Kidney (tissue), 14 donors: ENCODE results near the gene GPX3. TPM values are rescaled to one million over a fixed set of nuclear protein-coding genes. Genes with fewer than 3 reads are reported as not detected.

Experiments used
- DNase-seq, 5 donors: peaks; one replicate each; pipeline ENCODE4 v3.0.0-alpha.2; 2013 to 2020
- FAIRE-seq: peaks from 2 replicates; lab custom pipeline; 2012; peaks lifted over from hg19 to GRCh38; lab: Jason Lieb, UNC
- H3K27ac ChIP-seq, 2 donors: one replicate each; pipeline ENCODE4 v1.7.0; 2013; ENCODE audit warnings: low read depth in 2 of 2, low read length in 2 of 2, inconsistent platforms in 1 of 2
- H3K27me3 ChIP-seq: one replicate; pipeline ENCODE4 v1.7.1; 2013; ENCODE audit warnings: low read length, inconsistent platforms; ENCODE audit not compliant: control insufficient read depth, insufficient read depth
- H3K36me3 ChIP-seq, 3 donors: one replicate each; pipeline versions ENCODE4 v1.7.0 to v1.7.1; 2013; ENCODE audit warnings: low read length in 3 of 3, control low read depth in 1 of 3, inconsistent platforms in 1 of 3; ENCODE audit not compliant: insufficient read depth in 3 of 3, control insufficient read depth in 2 of 3
- H3K4me1 ChIP-seq, 3 donors: one replicate each; pipeline versions ENCODE4 v1.7.0 to v1.7.1; 2013; ENCODE audit warnings: low read length in 3 of 3, inconsistent platforms in 1 of 3, low read depth in 1 of 3; ENCODE audit not compliant: control insufficient read depth in 2 of 3, insufficient read depth in 2 of 3
- H3K4me3 ChIP-seq, 3 donors: one replicate each; pipeline versions ENCODE4 v1.7.0 to v1.8.1; 2013; ENCODE audit warnings: low read length in 3 of 3, control low read depth in 1 of 3, inconsistent platforms in 1 of 3
- H3K9ac ChIP-seq, 3 donors: one replicate each; pipeline versions ENCODE4 v1.7.0 to v1.7.1; 2013; ENCODE audit warnings: low read length in 3 of 3, control low read depth in 1 of 3, inconsistent platforms in 1 of 3
- H3K9me3 ChIP-seq, 3 donors: one replicate each; pipeline versions ENCODE4 v1.7.0 to v1.7.1; 2013; ENCODE audit warnings: low read length in 3 of 3, control low read depth in 1 of 3, inconsistent platforms in 1 of 3; ENCODE audit not compliant: control insufficient read depth in 2 of 3, insufficient read depth in 1 of 3
- CTCF ChIP-seq: IDR thresholded peaks from 3 replicates; pipeline ENCODE4 v1.5.1; 2012; ENCODE audit warnings: mild to moderate bottlenecking, moderate library complexity, borderline replicate concordance; ENCODE audit not compliant: insufficient read depth; ENCODE audit errors: extremely low read depth
- intact Hi-C: fragments of 100-400 bp; cut with DNase I; formaldehyde crosslinking; loops from one replicate; pipeline ENCODE4 v1.11.1; 2022
- polyA plus RNA-seq: library from polyadenylated mRNA; stranded (reverse); fragments of 350-450 nt; fragmentation: Illumina TruSeq; extraction: RNeasy Lipid Tissue Mini Kit (QIAGEN cat#74804); gene quantifications from one replicate; pipeline ENCODE4 v1.2.3, GENCODE V29; 2014; ENCODE audit warnings: low read depth, low replicate concordance; ENCODE audit not compliant: insufficient read depth
- total RNA-seq: library from RNA; stranded (reverse); fragmentation: NEBNext Ultra II Directional; extraction: Animal tissue kit (Norgen Biotek cat#: 25700); gene quantifications from one replicate; pipeline ENCODE4 v1.2.1, GENCODE V29; 2021
- donor health status: control.
- donor health status: control.
- donor health status: control.
- donor health status: control.
- donor health status: control.
- donor health status: DM: yes; HTN: yes; CAD: no.
- donor health status: Normal renal cell carcinoma (clear cell type).

The GPX3 gene
- total and polyA plus RNA-seq, 2 donors from 2014 or later = 1,327 to 27,893 TPM

- intact Hi-C loops = no loop called here
- Histone ChIP-seq H3K27ac (peak overlapping the region; percentile 75), H3K27me3 (no peaks in the 10 kb centered on the region), H3K4me3 (no peak overlapping the region), H3K9me3 (no peaks in the 10 kb centered on the region), H3K4me1 (peaks cover 0 to 71% (median 59%) of the 10 kb centered on the region in 3 donors), H3K9ac (no peak overlapping the region), H3K36me3 (peaks cover 0 to 18% (median 4%) of the 10 kb centered on the region in 3 donors)
- FAIRE-seq (no peak), DNase-seq (no peak)
- TF ChIP-seq CTCF = no peak
Measured at GRCh38 chr5:151072630-151073025, 52.2 kb downstream of the GPX3 start.

GRCh38 chr5:151073280-151073679 is 52.9 kb downstream of the GPX3 start:
- Histone ChIP-seq H3K9ac (no peak overlapping the region), H3K9me3 (no peaks in the 10 kb centered on the region), H3K4me3 (no peak overlapping the region), H3K27me3 (no peaks in the 10 kb centered on the region), H3K36me3 (peaks cover 0 to 18% (median 4%) of the 10 kb centered on the region in 3 donors), H3K27ac (peak overlapping the region; percentile 20 to 75), H3K4me1 (peaks cover 0 to 70% (median 56%) of the 10 kb centered on the region in 3 donors)
- intact Hi-C loops = no loop called here
- TF ChIP-seq CTCF = no peak
- DNase-seq (no peak), FAIRE-seq (no peak)

GRCh38 chr5:151074557-151074956 is 54.2 kb downstream of the GPX3 start:
- peak overlapping the region; percentile 23 to 57 for H3K27ac ChIP-seq
- H3K27me3 ChIP-seq = no peaks in the 10 kb centered on the region
- no peak for FAIRE-seq
- H3K9ac ChIP-seq = no peak overlapping the region
- H3K36me3 ChIP-seq = peaks cover 0 to 15% (median 4%) of the 10 kb centered on the region in 3 donors
- H3K4me1 ChIP-seq = peaks cover 0 to 67% (median 54%) of the 10 kb centered on the region in 3 donors
- DNase-seq = no peak
- no peak for TF ChIP-seq CTCF
- no peaks in the 10 kb centered on the region for H3K9me3 ChIP-seq
- intact Hi-C loops = no loop called here
- H3K4me3 ChIP-seq = no peak overlapping the region
